Measurements from ENCODE around the gene UQCRC1. TPM values are rescaled to one million over a fixed set of nuclear protein-coding genes. Genes with fewer than 3 reads are reported as not detected.

The UQCRC1 gene
- total RNA-seq, 1 donor from 2014 or later = 946 TPM

DNA sequence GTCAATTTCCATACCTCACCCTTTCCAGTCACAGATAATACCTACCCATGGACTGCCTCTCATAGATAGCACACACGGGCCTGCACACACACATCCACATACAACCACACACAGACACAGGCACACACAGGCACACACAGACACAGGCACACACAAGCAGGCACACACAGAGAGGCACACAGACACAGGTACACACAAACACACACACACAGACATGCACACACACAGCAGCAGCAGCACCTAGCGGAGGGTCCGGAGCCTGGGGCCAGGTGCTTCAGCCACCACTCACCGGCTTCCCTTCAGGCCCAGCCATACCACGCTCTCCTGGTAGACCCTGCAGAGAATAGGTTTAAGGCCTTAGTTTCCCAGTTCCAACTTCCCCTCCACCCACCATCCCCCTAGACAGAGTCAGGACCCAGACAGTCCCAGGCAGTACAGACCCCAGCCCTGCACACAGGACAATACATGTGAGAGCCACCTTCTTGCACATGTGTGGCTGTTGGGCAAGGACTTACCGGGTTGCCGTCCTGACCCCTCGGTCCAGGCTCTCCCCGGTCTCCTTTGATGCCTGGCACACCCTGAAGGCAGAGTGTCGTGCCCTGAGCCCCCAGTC, 35.4 kb downstream of the UQCRC1 start:
- Histone ChIP-seq H3K36me3 (ENCODE audit: control insufficient read depth, insufficient read depth, low read length) (peaks cover 82% of the 10 kb centered on the region), H3K4me3 (ENCODE audit: low read depth, low read length) (no peak overlapping the region), H3K27me3 (ENCODE audit: control insufficient read depth, insufficient read depth, low read length) (no peaks in the 10 kb centered on the region)
- no peak for TF ChIP-seq CTCF (IDR thresholded peaks at IDR 0.05; ENCODE audit: insufficient read depth, low read length, severe bottlenecking)
- FAIRE-seq = peak; percentile 40
- DNase-seq (ENCODE audit: low read depth) = no peak

- no peak for DNase-seq (ENCODE audit: low read depth)
- Histone ChIP-seq H3K4me3 (ENCODE audit: low read depth, low read length) (no peak overlapping the region), H3K36me3 (ENCODE audit: control insufficient read depth, insufficient read depth, low read length) (peaks cover 81% of the 10 kb centered on the region), H3K27me3 (ENCODE audit: control insufficient read depth, insufficient read depth, low read length) (no peaks in the 10 kb centered on the region)
- FAIRE-seq = no peak
- TF ChIP-seq CTCF (IDR thresholded peaks at IDR 0.05; ENCODE audit: insufficient read depth, low read length, severe bottlenecking) = no peak
Observed at GRCh38 chr3:48572517-48572916, 36.9 kb downstream of the UQCRC1 start.

- Histone ChIP-seq H3K4me3 (ENCODE audit: low read depth, low read length) (no peak overlapping the region), H3K27me3 (ENCODE audit: control insufficient read depth, insufficient read depth, low read length) (no peaks in the 10 kb centered on the region), H3K36me3 (ENCODE audit: control insufficient read depth, insufficient read depth, low read length) (peaks cover 78% of the 10 kb centered on the region)
- no peak for TF ChIP-seq CTCF (IDR thresholded peaks at IDR 0.05; ENCODE audit: insufficient read depth, low read length, severe bottlenecking)
- DNase-seq (ENCODE audit: low read depth) = no peak
- no peak for FAIRE-seq
Observed at GRCh38 chr3:48571938-48572337, 37.5 kb downstream of the UQCRC1 start.

DNA sequence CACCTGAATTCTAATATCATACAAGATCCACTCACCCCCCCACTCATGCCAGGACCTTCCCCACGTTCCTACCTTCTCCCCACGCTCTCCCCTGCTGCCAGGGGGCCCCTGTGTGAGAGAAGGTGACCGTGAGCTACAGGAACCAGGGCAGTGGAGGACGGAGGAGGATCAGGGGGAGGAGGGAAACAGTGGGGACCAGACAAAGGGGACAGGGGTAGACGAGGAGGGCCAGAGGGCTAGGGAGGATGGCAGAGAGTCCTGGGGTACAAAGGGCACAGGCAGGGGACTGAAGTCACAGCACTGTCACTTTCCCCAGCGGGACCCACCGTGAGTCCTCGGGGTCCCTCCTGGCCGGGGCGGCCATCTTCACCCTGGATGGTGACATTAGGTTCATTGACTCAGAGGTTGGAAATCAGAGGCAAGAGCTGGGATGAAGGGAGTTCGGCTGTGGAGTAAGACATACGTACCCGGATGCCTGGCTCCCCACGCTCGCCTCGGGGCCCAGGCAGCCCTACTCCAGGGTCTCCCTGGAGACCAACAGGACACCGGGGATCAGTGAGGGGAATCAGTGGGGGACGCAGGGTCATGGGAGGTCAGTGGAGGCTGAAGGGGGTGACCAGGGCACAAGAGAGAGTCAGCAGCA, 39.5 kb downstream of the UQCRC1 start:
- FAIRE-seq (no peak), DNase-seq (ENCODE audit: low read depth) (no peak)
- Histone ChIP-seq H3K27me3 (ENCODE audit: control insufficient read depth, insufficient read depth, low read length) (no peaks in the 10 kb centered on the region), H3K4me3 (ENCODE audit: low read depth, low read length) (no peak overlapping the region), H3K36me3 (ENCODE audit: control insufficient read depth, insufficient read depth, low read length) (peaks cover 78% of the 10 kb centered on the region)
- no peak for TF ChIP-seq CTCF (IDR thresholded peaks at IDR 0.05; ENCODE audit: insufficient read depth, low read length, severe bottlenecking)

DNA sequence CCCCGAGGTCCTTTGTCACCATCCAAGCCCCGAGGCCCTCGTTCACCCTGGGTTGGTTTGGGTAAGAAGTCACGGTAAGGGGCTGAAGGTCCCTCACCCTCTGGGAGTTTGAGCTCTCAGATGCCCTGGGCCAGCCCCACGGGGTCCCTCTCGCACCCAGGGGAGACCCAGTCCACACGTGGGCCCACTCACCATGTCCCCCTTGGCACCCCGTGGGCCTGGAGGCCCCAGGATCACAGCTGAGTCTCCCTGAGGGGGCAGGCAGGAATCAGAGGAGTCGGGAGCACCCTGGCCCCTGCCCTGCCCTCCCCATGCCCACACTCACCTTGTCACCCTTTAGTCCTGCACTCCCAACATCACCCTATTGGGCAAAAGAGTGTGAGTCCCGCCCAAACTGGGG, 40.0 kb downstream of the UQCRC1 start:
- no peak for FAIRE-seq
- no peak overlapping the region for H3K4me3 ChIP-seq (ENCODE audit: low read depth, low read length)
- peaks cover 73% of the 10 kb centered on the region for H3K36me3 ChIP-seq (ENCODE audit: control insufficient read depth, insufficient read depth, low read length)
- DNase-seq (ENCODE audit: low read depth) = no peak
- no peak for TF ChIP-seq CTCF (IDR thresholded peaks at IDR 0.05; ENCODE audit: insufficient read depth, low read length, severe bottlenecking)
- no peaks in the 10 kb centered on the region for H3K27me3 ChIP-seq (ENCODE audit: control insufficient read depth, insufficient read depth, low read length)

- Histone ChIP-seq H3K4me3 (ENCODE audit: low read depth, low read length) (no peak overlapping the region), H3K27me3 (ENCODE audit: control insufficient read depth, insufficient read depth, low read length) (no peaks in the 10 kb centered on the region), H3K36me3 (ENCODE audit: control insufficient read depth, insufficient read depth, low read length) (peaks cover 72% of the 10 kb centered on the region)
- DNase-seq (ENCODE audit: low read depth) (no peak), FAIRE-seq (no peak)
- TF ChIP-seq CTCF (IDR thresholded peaks at IDR 0.05; ENCODE audit: insufficient read depth, low read length, severe bottlenecking) = no peak
Observed at GRCh38 chr3:48568476-48568875, 41.0 kb downstream of the UQCRC1 start.
